H1 (cell line): ENCODE measurements around the gene SCAI. TPM values are rescaled to one million over a fixed set of nuclear protein-coding genes. Genes with fewer than 3 reads are reported as not detected.

Experiments
- CTCF ChIA-PET: fragments of 300-600 bp; sonication (Branson Sonifier 250); formaldehyde crosslinking; loops from one replicate; lab custom pipeline; 2021; ENCODE audit not compliant: partially characterized antibody; lab: Charles Lee
- POLR2A ChIA-PET: fragments of 300-600 bp; sonication (Branson Sonifier 250); formaldehyde crosslinking; loops from one replicate; lab custom pipeline; 2021; ENCODE audit warnings: inconsistent platforms; ENCODE audit not compliant: partially characterized antibody; lab: Charles Lee
- DNase-seq, 2 experiments: peaks; one replicate each; pipeline versions ENCODE4 v3.0.0 to v3.0.0-alpha.2; 2010 to 2022; ENCODE audit warnings: low spot score in 2 of 2, low read depth in 1 of 2, mixed read lengths in 1 of 2
- FAIRE-seq: peaks from 2 replicates; lab custom pipeline; 2011; peaks lifted over from hg19 to GRCh38; lab: Jason Lieb, UNC
- H2AFZ ChIP-seq: 2 replicates; pipeline ENCODE4 v1.8.1; 2012; ENCODE audit warnings: low read length, inconsistent platforms
- H2AK5ac ChIP-seq: 2 replicates; pipeline ENCODE4 v1.6.1; 2013; ENCODE audit warnings: low read depth, low read length
- H2BK120ac ChIP-seq: replicated peaks from 2 replicates; pipeline ENCODE3; 2013; ENCODE audit warnings: low read depth, low read length, inconsistent platforms
- H2BK12ac ChIP-seq: 2 replicates; pipeline ENCODE4 v1.6.1; 2013; ENCODE audit warnings: low read depth, low read length
- H2BK15ac ChIP-seq: 2 replicates; pipeline ENCODE4 v1.6.1; 2013; ENCODE audit warnings: low read length
- H2BK20ac ChIP-seq: 2 replicates; pipeline ENCODE4 v1.6.1; 2013; ENCODE audit warnings: low read length
- H2BK5ac ChIP-seq: 2 replicates; pipeline ENCODE4 v1.6.1; 2013; ENCODE audit warnings: low read depth, low read length
- H3K14ac ChIP-seq: 2 replicates; pipeline ENCODE4 v1.6.1; 2013; ENCODE audit warnings: inconsistent platforms; ENCODE audit not compliant: insufficient read length
- H3K18ac ChIP-seq: 2 replicates; pipeline ENCODE4 v1.6.1; 2013; ENCODE audit warnings: low read length; ENCODE audit errors: extremely low read depth
- H3K23ac ChIP-seq: 2 replicates; pipeline ENCODE4 v1.6.1; 2013; ENCODE audit warnings: inconsistent platforms; ENCODE audit not compliant: insufficient read length
- H3K23me2 ChIP-seq: 2 replicates; pipeline ENCODE4 v1.6.1; 2013; ENCODE audit warnings: low read depth, low read length
- H3K27ac ChIP-seq: 2 replicates; pipeline ENCODE4 v1.6.1; 2011; ENCODE audit warnings: low read depth, low read length, inconsistent platforms
- H3K27me3 ChIP-seq, 4 experiments: replicated peaks in 1 of 4; 1 replicate in 1 of 4; 2 replicates in 3 of 4; pipeline versions ENCODE4 v1.6.1 to v1.8.1; 2011 to 2013; ENCODE audit warnings: low read length in 3 of 4, mild to moderate bottlenecking in 3 of 4, inconsistent platforms in 2 of 4, mixed read lengths in 2 of 4, moderate library complexity in 1 of 4; ENCODE audit not compliant: control insufficient read depth in 3 of 4, insufficient read depth in 3 of 4; ENCODE audit errors: extremely low read depth in 1 of 4
- H3K36me3 ChIP-seq, 4 experiments: 2 replicates each; pipeline versions ENCODE4 v1.6.1 to v1.8.1; 2011 to 2013; ENCODE audit warnings: mild to moderate bottlenecking in 4 of 4, low read length in 3 of 4, moderate library complexity in 2 of 4, control low read depth in 1 of 4, inconsistent platforms in 1 of 4; ENCODE audit not compliant: insufficient read depth in 4 of 4, control insufficient read depth in 2 of 4
- H3K4ac ChIP-seq: replicated peaks from 2 replicates; pipeline ENCODE3; 2013; ENCODE audit warnings: low read length, low read depth, mixed read lengths, inconsistent platforms; ENCODE audit not compliant: insufficient read length
- H3K4me1 ChIP-seq, 4 experiments: replicated peaks in 1 of 4; 1 replicate in 1 of 4; 2 replicates in 3 of 4; pipeline versions ENCODE4 v1.6.1 to v1.8.1; 2011 to 2013; ENCODE audit warnings: low read length in 3 of 4, inconsistent platforms in 2 of 4, mixed read lengths in 1 of 4; ENCODE audit not compliant: insufficient read depth in 4 of 4, control insufficient read depth in 3 of 4
- H3K4me2 ChIP-seq, 2 experiments: 2 replicates each; pipeline versions ENCODE4 v1.6.1 to v1.8.1; 2011 to 2013; ENCODE audit warnings: low read depth in 2 of 2, low read length in 2 of 2, control low read depth in 1 of 2, inconsistent platforms in 1 of 2, mild to moderate bottlenecking in 1 of 2; ENCODE audit not compliant: insufficient read depth in 1 of 2
- H3K4me3 ChIP-seq, 4 experiments: fragments of 200-600, 300-600 bp in 1 of 4; sonication (generic), shearing (Covaris generic), sonication (Bioruptor Twin) in 1 of 4; 2 replicates each; pipeline versions ENCODE4 v1.5.1 to v1.8.1; 2011 to 2016; ENCODE audit warnings: low read length in 4 of 4, low read depth in 3 of 4, control low read depth in 2 of 4, inconsistent platforms in 2 of 4, mild to moderate bottlenecking in 2 of 4, mixed read lengths in 1 of 4, moderate library complexity in 1 of 4; ENCODE audit not compliant: insufficient read depth in 2 of 4; ENCODE audit errors: extremely low read depth in 1 of 4
- H3K56ac ChIP-seq: replicated peaks from 2 replicates; pipeline ENCODE3; 2013; ENCODE audit warnings: low read depth, mild to moderate bottlenecking, mixed read lengths, low read length, inconsistent platforms; ENCODE audit not compliant: insufficient read length
- H3K79me1 ChIP-seq: 2 replicates; pipeline ENCODE4 v1.6.1; 2013; ENCODE audit warnings: low read depth, low read length, control low read depth
- H3K79me2 ChIP-seq, 2 experiments: 2 replicates each; pipeline versions ENCODE4 v1.6.1 to v1.8.1; 2012 to 2013; ENCODE audit warnings: low read length in 2 of 2, mild to moderate bottlenecking in 2 of 2, inconsistent platforms in 1 of 2; ENCODE audit not compliant: insufficient read depth in 2 of 2, control insufficient read depth in 1 of 2
- H3K9ac ChIP-seq, 4 experiments: replicated peaks in 1 of 4; 1 replicate in 1 of 4; 2 replicates in 3 of 4; pipeline versions ENCODE4 v1.6.1 to v1.8.1; 2011 to 2013; ENCODE audit warnings: low read depth in 3 of 4, low read length in 3 of 4, control low read depth in 2 of 4, mild to moderate bottlenecking in 2 of 4, moderate library complexity in 2 of 4, inconsistent platforms in 1 of 4; ENCODE audit errors: extremely low read depth in 1 of 4
- H3K9me3 ChIP-seq, 2 experiments: 2 replicates each; pipeline versions ENCODE4 v1.6.1 to v1.8.1; 2012 to 2013; ENCODE audit warnings: mild to moderate bottlenecking in 2 of 2, moderate library complexity in 2 of 2, control low read depth in 1 of 2, inconsistent platforms in 1 of 2, low read depth in 1 of 2, low read length in 1 of 2, mixed read lengths in 1 of 2; ENCODE audit not compliant: insufficient read depth in 2 of 2
- H4K20me1 ChIP-seq, 2 experiments: replicated peaks in 1 of 2; 2 replicates each; pipeline versions ENCODE3 to v1.8.1; 2011 to 2013; ENCODE audit warnings: inconsistent platforms in 2 of 2, low read length in 2 of 2, mild to moderate bottlenecking in 1 of 2; ENCODE audit not compliant: insufficient read depth in 2 of 2, control insufficient read depth in 1 of 2
- H4K5ac ChIP-seq: 2 replicates; pipeline ENCODE4 v1.6.1; 2013; ENCODE audit warnings: low read length, low read depth, mixed read lengths, inconsistent platforms; ENCODE audit not compliant: insufficient read length
- H4K8ac ChIP-seq: 2 replicates; pipeline ENCODE4 v1.8.0; 2013; ENCODE audit warnings: mild to moderate bottlenecking, moderate library complexity, low read length, inconsistent platforms; ENCODE audit not compliant: insufficient read depth; ENCODE audit errors: extremely low read depth
- H4K91ac ChIP-seq: replicated peaks from 2 replicates; pipeline ENCODE3; 2013; ENCODE audit warnings: low read length, mixed read lengths, inconsistent platforms; ENCODE audit not compliant: insufficient read length
- CTCF ChIP-seq, 3 experiments: IDR thresholded peaks; 1 replicate in 2 of 3; 2 replicates in 1 of 3; pipeline versions ENCODE4 v1.5.1 to v1.6.1; 2011; ENCODE audit warnings: low read length in 3 of 3, mild to moderate bottlenecking in 3 of 3, inconsistent platforms in 2 of 3, low read depth in 1 of 3, moderate library complexity in 1 of 3; ENCODE audit not compliant: insufficient read depth in 1 of 3; ENCODE audit errors: control extremely low read depth in 1 of 3
- EGR1 ChIP-seq: IDR thresholded peaks from 2 replicates; pipeline ENCODE4 v1.6.1; 2011; ENCODE audit warnings: low read depth, low read length, borderline replicate concordance
- SRF ChIP-seq: IDR thresholded peaks from 2 replicates; pipeline ENCODE4 v1.6.1; 2011; ENCODE audit warnings: mild to moderate bottlenecking, low read depth, low read length, moderate library complexity
- WGBS, 2 experiments: shearing (Covaris generic) in 1 of 2; methylation state at CpG; one replicate each; pipeline versions ENCODE4 v1.1.6 to v1.1.7; 2013 to 2015; ENCODE audit warnings: low lambda C conversion rate in 2 of 2, mixed read lengths in 2 of 2, inconsistent platforms in 1 of 2, low coverage in 1 of 2, missing lambda C conversion rate in 1 of 2; ENCODE audit not compliant: insufficient replicate concordance in 2 of 2, insufficient coverage in 1 of 2, insufficient read length in 1 of 2; ENCODE audit errors: extremely low coverage in 1 of 2, missing lambda C conversion rate in 1 of 2; 5-methylcytosine and 5-hydroxymethylcytosine counted together
- polyA plus RNA-seq, 7 experiments: library from polyadenylated mRNA; depleted of rRNA in 3 of 7; stranded (reverse) in 5 of 7; unstranded in 2 of 7; fragments of >200 nt in 5 of 7; fragments of 200-250 nt in 2 of 7; gene quantifications; 1 replicate in 5 of 7; 2 replicates in 1 of 7; 4 replicates in 1 of 7; pipeline versions ENCODE4 v1.2.1 to v1.2.3, GENCODE V29; 2011 to 2013; ENCODE audit warnings: missing spikeins in 2 of 7, mixed read lengths in 2 of 7
- total RNA-seq: library from RNA; stranded (reverse); fragmentation: NEBNext Ultra II Directional; extraction: Animal tissue kit (Norgen Biotek cat#: 25700); gene quantifications from 2 replicates; pipeline ENCODE4 v1.2.1, GENCODE V29; 2021

Gene SCAI
- total and polyA plus RNA-seq, 2 of the 8 experiments (the other 6 are each of a cell fraction or from before 2014, with no cell fraction given): 6.4 to 19.8 TPM

GRCh38 chr9:125177888-125178287 lies 34.6 kb upstream of the SCAI start:
- no peak overlapping the region for H4K91ac ChIP-seq
- no peak overlapping the region for H2BK120ac ChIP-seq
- H2BK15ac ChIP-seq: no peak overlapping the region
- H3K9me3 ChIP-seq: no peaks in the 10 kb centered on the region
- H3K56ac ChIP-seq: no peak overlapping the region
- CTCF ChIA-PET: no interaction called here
- H2AFZ ChIP-seq: no peak overlapping the region
- no peak overlapping the region for H3K27ac ChIP-seq
- H3K79me1 ChIP-seq: peaks cover 2% of the 10 kb centered on the region; the same call in 1 of the 2 replicates
- peaks cover 7 to 9% of the 10 kb centered on the region in 2 experiments for H4K20me1 ChIP-seq
- H3K36me3 ChIP-seq: no peaks in the 10 kb centered on the region
- 95% methylated on average over 1 of the region's 1 CpG; no CpG with 5 or more reads in 1 of the 2 experiments for WGBS, 2 experiments
- H3K4me3 ChIP-seq: no peak overlapping the region
- FAIRE-seq: no peak
- no peak overlapping the region for H3K4me2 ChIP-seq
- no peaks in the 10 kb centered on the region for H3K27me3 ChIP-seq
- H3K23me2 ChIP-seq: no peaks in the 10 kb centered on the region
- peaks cover 4 to 87% of the 10 kb centered on the region in 2 experiments; a peak in 3 of 4 replicates for H3K79me2 ChIP-seq
- TF ChIP-seq SRF (no peak), EGR1 (no peak), CTCF (IDR thresholded peaks at IDR 0.05; ENCODE audit: control extremely low read depth in 1 of 3, insufficient read depth in 1 of 3, low read depth in 1 of 3, low read length in 3 of 3) (no peak)
- TF ChIP-seq, all 59 proteins: peak for 0
- H2BK20ac ChIP-seq: no peak overlapping the region
- H4K8ac ChIP-seq: no peak overlapping the region
- no peak overlapping the region for H3K18ac ChIP-seq
- H2BK12ac ChIP-seq: no peak overlapping the region
- no peak overlapping the region for H2BK5ac ChIP-seq
- H3K9ac ChIP-seq: no peak overlapping the region
- H3K14ac ChIP-seq: no peak overlapping the region
- no peak for DNase-seq
- no peak overlapping the region for H4K5ac ChIP-seq
- no peak overlapping the region for H3K23ac ChIP-seq
- H3K4me1 ChIP-seq: no peaks in the 10 kb centered on the region
- POLR2A ChIA-PET: no interaction called here
- H3K4ac ChIP-seq: no peak overlapping the region
- H2AK5ac ChIP-seq: no peak overlapping the region
